Measurements from ENCODE around the gene GPC3. TPM values are rescaled to one million over a fixed set of nuclear protein-coding genes. Genes with fewer than 3 reads are reported as not detected.
"Not testable (repeated sequence)": the region's sequence is repeated elsewhere in the genome, so short reads cannot be mapped to it uniquely, and the experiment has no call there.

Gene GPC3
- total RNA-seq, 1 experiment from 2014 or later = not detected

GRCh38 chrX:134020910-134021309 lies 35.5 kb upstream of the GPC3 start:
- no peak overlapping the region for H3K4me2 ChIP-seq

GRCh38 chrX:134019567-134020206 lies 34.3 kb upstream of the GPC3 start:
- CTCF ChIA-PET = no interaction called here
- Histone ChIP-seq H3K27ac (no peak overlapping the region), H3K27me3 (ENCODE audit: insufficient read depth, low read depth) (no peaks in the 10 kb centered on the region), H3K36me3 (ENCODE audit: low read depth) (no peaks in the 10 kb centered on the region), H4K20me1 (ENCODE audit: insufficient read depth) (no peaks in the 10 kb centered on the region), H3K9me3 (ENCODE audit: insufficient read depth, low read depth) (no peaks in the 10 kb centered on the region), H3K79me2 (ENCODE audit: low read depth) (no peaks in the 10 kb centered on the region), H3F3A (ENCODE audit: insufficient read depth, low read depth) (no peaks in the 10 kb centered on the region), H3K4me3 (no peak overlapping the region), H3K9me2 (ENCODE audit: insufficient read depth) (no peaks in the 10 kb centered on the region), H3K4me2 (no peak overlapping the region), H2AFZ (no peak overlapping the region), H3K4me1 (replicated peaks; ENCODE audit: insufficient read depth) (no peaks in the 10 kb centered on the region)
- no peak for DNase-seq
- POLR2A ChIA-PET (ENCODE audit: unreplicated experiment) = no interaction called here
- BruUV-seq (replicated peaks) = no TSS peak
- TF ChIP-seq EZH2 (IDR thresholded peaks at IDR 0.05; ENCODE audit: low read depth) = no peak
- TF ChIP-seq CTCF (conservative IDR thresholded peaks at IDR 0.05) = no peak
- intact Hi-C loops (cut with micrococcal nuclease; ENCODE audit: unreplicated experiment) = no loop called here

More at GRCh38 chrX:134020910-134021309, 35.5 kb upstream of the GPC3 start:
- no peak for TF ChIP-seq CTCF (conservative IDR thresholded peaks at IDR 0.05)
- no peak for TF ChIP-seq EZH2 (IDR thresholded peaks at IDR 0.05; ENCODE audit: low read depth)
- Histone ChIP-seq H3F3A (ENCODE audit: insufficient read depth, low read depth) (no peaks in the 10 kb centered on the region), H3K79me2 (ENCODE audit: low read depth) (no peaks in the 10 kb centered on the region), H4K20me1 (ENCODE audit: insufficient read depth) (no peaks in the 10 kb centered on the region), H2AFZ (no peak overlapping the region), H3K36me3 (ENCODE audit: low read depth) (no peaks in the 10 kb centered on the region), H3K4me3 (no peak overlapping the region), H3K27ac (no peak overlapping the region), H3K4me1 (replicated peaks; ENCODE audit: insufficient read depth) (no peaks in the 10 kb centered on the region), H3K9me3 (ENCODE audit: insufficient read depth, low read depth) (no peaks in the 10 kb centered on the region), H3K9me2 (ENCODE audit: insufficient read depth) (no peaks in the 10 kb centered on the region), H3K27me3 (ENCODE audit: insufficient read depth, low read depth) (no peaks in the 10 kb centered on the region)
- ChIA-PET CTCF (no interaction called here), POLR2A (ENCODE audit: unreplicated experiment) (interaction anchor here (1.0 kb wide), 1 partner anchor 90 kb away, joined by 22 read pairs; no protein-coding TSS in a partner anchor)
- intact Hi-C loops (cut with micrococcal nuclease; ENCODE audit: unreplicated experiment) = no loop called here
- BruUV-seq (replicated peaks) = no TSS peak
- no peak for DNase-seq

GRCh38 chrX:134016309-134016708 lies 30.9 kb upstream of the GPC3 start:
- H3K9me3 ChIP-seq (ENCODE audit: insufficient read depth, low read depth); POLR2A ChIA-PET (ENCODE audit: unreplicated experiment); H2AFZ ChIP-seq; H3K36me3 ChIP-seq (ENCODE audit: low read depth); H3K4me3 ChIP-seq; CTCF ChIA-PET; H3F3A ChIP-seq (ENCODE audit: insufficient read depth, low read depth); H3K79me2 ChIP-seq (ENCODE audit: low read depth); H3K27me3 ChIP-seq (ENCODE audit: insufficient read depth, low read depth); H4K20me1 ChIP-seq (ENCODE audit: insufficient read depth); H3K9me2 ChIP-seq (ENCODE audit: insufficient read depth); H3K4me2 ChIP-seq; DNase-seq; intact Hi-C loops (cut with micrococcal nuclease; ENCODE audit: unreplicated experiment); BruUV-seq (replicated peaks); H3K4me1 ChIP-seq (replicated peaks; ENCODE audit: insufficient read depth); H3K27ac ChIP-seq: not testable (repeated sequence)

GRCh38 chrX:134015510-134015909 lies 30.1 kb upstream of the GPC3 start:
- CTCF ChIA-PET; H2AFZ ChIP-seq; H3K36me3 ChIP-seq (ENCODE audit: low read depth); H3K9me3 ChIP-seq (ENCODE audit: insufficient read depth, low read depth); H3K27me3 ChIP-seq (ENCODE audit: insufficient read depth, low read depth); DNase-seq; H4K20me1 ChIP-seq (ENCODE audit: insufficient read depth); POLR2A ChIA-PET (ENCODE audit: unreplicated experiment); BruUV-seq (replicated peaks); H3K4me2 ChIP-seq; H3K4me3 ChIP-seq; H3F3A ChIP-seq (ENCODE audit: insufficient read depth, low read depth); H3K9me2 ChIP-seq (ENCODE audit: insufficient read depth); H3K79me2 ChIP-seq (ENCODE audit: low read depth); H3K4me1 ChIP-seq (replicated peaks; ENCODE audit: insufficient read depth); intact Hi-C loops (cut with micrococcal nuclease; ENCODE audit: unreplicated experiment); H3K27ac ChIP-seq: not testable (repeated sequence)
